GM04504 (cell line): ENCODE measurements around the gene JAG2.

ENCODE experiments used
- DNase-seq: peaks from one replicate; pipeline ENCODE4 v3.0.0-alpha.2; 2012; ENCODE audit warnings: low read depth

The JAG2 gene

GRCh38 chr14:105181549-105182295, 13.1 kb upstream of the JAG2 start:
- no peak for DNase-seq

GRCh38 chr14:105180592-105181548, 12.3 kb upstream of the JAG2 start, which contains the start of gene NUDT14:
NUDT14 (minus strand) TSS chr14:105181312; CDS start chr14:105181209, 103 bp downstream.
- peak; percentile 10 for DNase-seq

- no peak for DNase-seq
Observed at GRCh38 chr14:105179191-105179590, 10.6 kb upstream of the JAG2 start.

GRCh38 chr14:105178868-105179140, 10.2 kb upstream of the JAG2 start:
- DNase-seq: no peak

- no peak for DNase-seq
Observed at GRCh38 chr14:105178069-105178867, 9.7 kb upstream of the JAG2 start.

- no peak for DNase-seq
Observed at GRCh38 chr14:105177082-105177481, 8.5 kb upstream of the JAG2 start.

GRCh38 chr14:105176513-105176912, 7.9 kb upstream of the JAG2 start:
- DNase-seq: no peak

GRCh38 chr14:105173901-105174894, 5.6 kb upstream of the JAG2 start:
- DNase-seq: no peak

GRCh38 chr14:105173145-105173544, 4.6 kb upstream of the JAG2 start:
- no peak for DNase-seq

- DNase-seq: no peak
Observed at GRCh38 chr14:105172476-105172875, 3.9 kb upstream of the JAG2 start.

GRCh38 chr14:105171004-105171673, 2.6 kb upstream of the JAG2 start:
- no peak for DNase-seq

GRCh38 chr14:105169776-105170655, 1.4 kb upstream of the JAG2 start:
- no peak for DNase-seq

- no peak for DNase-seq
Observed at GRCh38 chr14:105168979-105169507, 467 bp upstream of the JAG2 start.

GRCh38 chr14:105168093-105168420, 519 bp downstream of the JAG2 start:
- DNase-seq: no peak

GRCh38 chr14:105167303-105168092, 1.1 kb downstream of the JAG2 start:
- DNase-seq: no peak

- DNase-seq: no peak
Observed at GRCh38 chr14:105166571-105167302, 1.8 kb downstream of the JAG2 start.

- DNase-seq: no peak
Observed at GRCh38 chr14:105165761-105166485, 2.7 kb downstream of the JAG2 start.
